ENCODE results near the gene RGS3.

RGS3 gene

DNA sequence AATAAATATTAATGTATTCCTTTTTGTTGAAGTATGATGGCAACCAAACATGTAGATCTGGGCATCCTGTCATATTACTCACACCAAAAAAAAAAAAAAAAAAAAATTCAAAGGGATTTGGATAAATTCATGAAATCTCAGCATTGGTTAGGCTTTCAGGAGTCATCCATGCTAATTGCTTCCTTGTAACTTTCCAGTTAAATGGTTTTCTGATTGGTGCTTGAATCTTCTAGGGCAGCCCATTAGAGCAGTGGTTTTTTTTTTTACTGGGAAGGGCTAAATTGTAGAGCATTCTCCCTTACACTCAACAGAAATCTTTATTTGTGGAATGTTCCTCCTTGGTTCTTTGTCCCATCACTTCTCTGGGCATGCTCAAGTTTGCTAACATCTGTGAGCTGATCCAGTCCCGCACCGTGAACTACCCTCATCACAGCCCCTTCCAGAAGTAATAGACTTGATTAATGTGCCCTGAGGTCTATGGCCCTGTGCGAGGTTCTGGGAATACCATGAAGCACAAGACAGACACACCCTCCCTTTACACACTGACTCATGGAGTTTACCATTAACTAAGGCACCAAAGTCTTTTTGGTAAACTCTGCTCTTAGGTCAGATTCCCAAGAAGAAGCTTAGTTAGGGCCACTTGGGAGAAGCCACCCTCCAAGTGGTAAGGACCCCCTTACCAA, 56.0 kb downstream of the RGS3 start:
- TF ChIP-seq, protein P1, sequence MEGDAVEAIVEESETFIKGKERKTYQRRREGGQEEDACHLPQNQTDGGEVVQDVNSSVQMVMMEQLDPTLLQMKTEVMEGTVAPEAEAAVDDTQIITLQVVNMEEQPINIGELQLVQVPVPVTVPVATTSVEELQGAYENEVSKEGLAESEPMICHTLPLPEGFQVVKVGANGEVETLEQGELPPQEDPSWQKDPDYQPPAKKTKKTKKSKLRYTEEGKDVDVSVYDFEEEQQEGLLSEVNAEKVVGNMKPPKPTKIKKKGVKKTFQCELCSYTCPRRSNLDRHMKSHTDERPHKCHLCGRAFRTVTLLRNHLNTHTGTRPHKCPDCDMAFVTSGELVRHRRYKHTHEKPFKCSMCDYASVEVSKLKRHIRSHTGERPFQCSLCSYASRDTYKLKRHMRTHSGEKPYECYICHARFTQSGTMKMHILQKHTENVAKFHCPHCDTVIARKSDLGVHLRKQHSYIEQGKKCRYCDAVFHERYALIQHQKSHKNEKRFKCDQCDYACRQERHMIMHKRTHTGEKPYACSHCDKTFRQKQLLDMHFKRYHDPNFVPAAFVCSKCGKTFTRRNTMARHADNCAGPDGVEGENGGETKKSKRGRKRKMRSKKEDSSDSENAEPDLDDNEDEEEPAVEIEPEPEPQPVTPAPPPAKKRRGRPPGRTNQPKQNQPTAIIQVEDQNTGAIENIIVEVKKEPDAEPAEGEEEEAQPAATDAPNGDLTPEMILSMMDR (IDR thresholded peaks at IDR 0.05; ENCODE audit: insufficient read depth, low read depth, low read length, missing control alignments) = no peak
- no peak for DNase-seq (ENCODE audit: low read depth)
- peak overlapping the region; percentile 65 for H3K4me3 ChIP-seq (ENCODE audit: low read depth, low read length)

DNA sequence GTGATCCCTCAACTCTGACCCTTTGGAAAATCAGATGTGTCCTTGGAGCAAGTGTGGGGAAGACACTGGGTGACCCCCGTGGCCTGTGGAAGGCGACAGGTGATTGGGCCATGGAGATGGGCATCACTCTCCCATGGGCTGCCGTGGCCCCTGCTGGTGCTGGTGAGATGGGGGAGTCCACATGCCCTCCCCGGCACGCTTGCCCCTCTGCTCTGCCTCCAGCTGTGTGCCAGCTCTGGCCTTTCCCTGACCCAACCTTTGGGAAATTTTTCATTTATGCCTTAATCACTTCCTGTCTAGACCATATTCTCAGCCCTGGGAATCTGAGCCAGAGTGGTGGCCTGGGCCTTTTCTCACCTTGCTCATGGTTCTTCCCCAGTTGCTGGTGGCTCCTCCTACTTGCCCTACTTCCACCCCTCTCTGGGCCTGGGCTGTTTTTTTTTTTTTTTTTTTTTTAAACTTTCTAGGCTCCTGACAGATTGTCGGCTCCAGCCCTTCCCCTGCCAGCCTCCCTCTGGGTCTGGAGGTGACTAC, 56.6 kb downstream of the RGS3 start:
- TF ChIP-seq, protein P1 (IDR thresholded peaks at IDR 0.05; ENCODE audit: insufficient read depth, low read depth, low read length, missing control alignments) = no peak
- peak; percentile 69 for DNase-seq (ENCODE audit: low read depth)
- peak overlapping the region; percentile 65 for H3K4me3 ChIP-seq (ENCODE audit: low read depth, low read length)

DNA sequence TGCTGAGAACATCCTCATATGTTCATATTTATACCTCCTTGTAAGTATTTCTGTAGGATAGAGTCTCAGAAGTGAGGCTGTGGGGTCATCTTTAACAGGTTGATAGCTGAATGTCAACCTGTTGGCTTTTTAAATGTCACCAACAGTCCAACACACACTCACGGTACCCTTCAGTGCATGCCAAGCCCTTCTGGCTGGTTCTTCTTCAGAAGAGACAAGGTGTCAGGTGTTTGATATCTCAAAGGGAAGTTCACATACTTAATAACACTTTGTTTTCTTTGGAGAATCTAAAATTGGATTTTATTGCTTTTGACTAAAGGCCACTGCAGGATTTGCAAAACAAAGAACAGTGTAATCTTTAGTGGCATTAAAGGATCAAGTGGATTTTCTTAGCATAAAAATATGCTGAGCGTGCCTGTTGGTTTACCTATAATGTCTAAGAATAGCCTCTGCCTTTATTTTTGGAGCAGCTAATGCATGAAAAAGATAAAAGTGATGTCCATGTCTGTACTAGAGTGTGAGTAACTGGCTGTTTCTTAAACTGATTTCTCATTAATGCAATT, 58.2 kb downstream of the RGS3 start:
- TF ChIP-seq, protein P1 (IDR thresholded peaks at IDR 0.05; ENCODE audit: insufficient read depth, low read depth, low read length, missing control alignments) = no peak
- DNase-seq (ENCODE audit: low read depth) = no peak
- H3K4me3 ChIP-seq (ENCODE audit: low read depth, low read length) = peak overlapping the region; percentile 65

DNA sequence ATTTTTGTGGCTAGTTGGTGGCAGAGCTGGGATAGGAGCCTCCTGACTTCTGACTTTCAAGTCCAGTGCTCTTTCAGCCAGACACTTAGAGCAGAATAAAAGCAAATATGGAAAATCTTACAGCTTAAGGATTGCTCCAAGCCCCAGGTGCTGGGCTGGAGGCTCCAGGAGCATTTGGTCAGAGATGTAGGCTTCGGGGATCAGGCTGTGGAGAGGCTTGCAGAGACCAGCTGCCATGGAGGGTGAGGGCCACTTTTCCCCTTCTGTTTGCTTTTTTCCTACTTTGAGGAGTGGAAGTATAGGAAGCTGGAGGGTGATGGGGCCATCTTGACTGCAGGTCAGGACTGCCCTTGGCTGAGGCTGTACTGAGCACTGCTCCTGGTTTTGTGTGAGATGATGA, 58.9 kb downstream of the RGS3 start:
- TF ChIP-seq, protein P1 (IDR thresholded peaks at IDR 0.05; ENCODE audit: insufficient read depth, low read depth, low read length, missing control alignments) = no peak
- H3K4me3 ChIP-seq (ENCODE audit: low read depth, low read length) = peak overlapping the region; percentile 65
- DNase-seq (ENCODE audit: low read depth) = no peak

DNA sequence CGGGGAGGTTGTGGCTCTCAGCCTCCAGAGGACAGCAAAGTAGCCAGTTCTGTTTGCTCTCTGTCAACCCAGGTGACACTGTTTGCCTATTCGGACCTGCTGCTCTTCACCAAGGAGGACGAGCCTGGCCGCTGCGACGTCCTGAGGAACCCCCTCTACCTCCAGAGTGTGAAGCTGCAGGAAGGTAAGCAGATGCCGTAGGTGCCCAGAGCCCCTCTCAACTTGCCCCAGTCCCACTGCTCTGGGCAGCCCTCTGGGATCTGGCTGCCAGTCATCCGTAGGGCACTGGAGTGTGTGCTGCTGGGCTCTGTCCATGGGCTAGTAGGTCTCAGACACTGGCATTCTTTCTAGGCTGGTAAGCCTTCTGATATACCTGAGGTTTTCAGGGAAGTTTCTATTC, 59.3 kb downstream of the RGS3 start:
- no peak for DNase-seq (ENCODE audit: low read depth)
- H3K4me3 ChIP-seq (ENCODE audit: low read depth, low read length) = peak overlapping the region; percentile 65
- TF ChIP-seq, protein P1 (IDR thresholded peaks at IDR 0.05; ENCODE audit: insufficient read depth, low read depth, low read length, missing control alignments) = no peak

DNA sequence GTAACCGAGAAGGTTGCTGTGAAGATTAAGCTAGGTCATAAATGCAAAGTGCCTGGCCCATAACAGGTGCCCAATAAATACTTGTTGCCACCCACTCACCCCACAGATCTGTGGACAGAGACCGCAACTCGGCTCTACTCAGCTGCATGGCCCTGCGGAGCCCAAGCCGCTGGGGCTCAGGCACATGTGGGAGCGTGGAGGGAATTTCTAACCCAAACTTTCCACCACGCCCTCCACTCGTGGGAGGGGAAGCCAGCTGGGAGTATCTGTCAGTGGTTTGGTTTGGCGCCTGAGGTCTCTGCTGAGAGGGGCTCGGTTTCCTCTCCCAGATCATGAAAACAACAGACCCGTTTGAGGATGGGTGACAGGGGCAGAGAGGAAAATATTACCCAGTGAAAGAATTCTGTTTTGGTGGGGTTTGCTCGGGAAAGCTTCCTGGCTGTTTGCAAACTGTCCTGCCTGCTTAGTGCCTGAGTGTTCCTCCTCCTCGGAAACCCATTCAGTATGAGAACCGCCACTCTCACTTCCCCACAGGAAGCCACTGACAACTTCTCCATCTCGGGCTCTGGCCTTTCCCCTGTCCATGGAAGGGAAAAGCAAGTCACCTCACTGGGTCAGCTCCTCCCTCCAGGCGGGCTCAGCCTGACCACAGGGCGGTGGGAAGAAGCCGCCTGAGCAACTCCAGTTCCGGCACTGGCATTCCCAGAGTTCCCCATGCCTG, 60.1 kb downstream of the RGS3 start:
- TF ChIP-seq, protein P1 (IDR thresholded peaks at IDR 0.05; ENCODE audit: insufficient read depth, low read depth, low read length, missing control alignments) = no peak
- H3K4me3 ChIP-seq (ENCODE audit: low read depth, low read length) = peak overlapping the region; percentile 65
- DNase-seq (ENCODE audit: low read depth) = peak; percentile 91
